ENCODE measurements around the gene WNT7B. TPM values are rescaled to one million over a fixed set of nuclear protein-coding genes. Genes with fewer than 3 reads are reported as not detected.

Gene WNT7B
- total RNA-seq, 1 donor from 2014 or later: 1.8 TPM

DNA sequence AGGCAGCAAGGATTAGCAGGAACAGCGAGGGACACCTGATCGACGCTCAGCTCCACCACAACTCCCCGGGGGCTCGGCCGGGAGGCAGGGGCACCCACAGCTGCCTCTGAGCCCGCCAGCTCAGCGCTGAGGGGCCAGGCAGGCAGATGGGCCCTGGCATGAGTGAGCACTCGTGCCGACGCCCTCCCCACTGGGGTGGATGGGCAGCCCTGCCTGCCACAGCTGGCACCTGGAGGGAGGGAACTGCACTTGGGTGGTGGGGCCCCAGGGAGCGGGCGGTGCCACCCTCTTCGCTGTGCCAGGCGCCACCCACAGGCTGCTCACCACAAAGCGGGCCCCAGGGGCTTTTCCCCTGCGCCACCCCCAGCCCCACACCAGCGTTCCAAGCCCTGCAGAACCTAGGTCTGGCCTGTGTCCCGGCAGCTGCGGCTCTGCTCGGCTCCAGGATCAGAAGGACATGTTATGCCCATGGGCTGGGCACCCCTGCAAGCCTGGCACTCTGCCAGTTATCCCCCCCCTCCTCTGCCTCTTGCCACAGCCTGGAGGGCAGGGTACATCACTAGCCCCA is 28.8 kb downstream of the WNT7B start:
- Histone ChIP-seq H3K36me3 (no peaks in the 10 kb centered on the region), H3K4me2 (no peak overlapping the region), H3K79me2 (ENCODE audit: low read depth) (no peaks in the 10 kb centered on the region), H3K9me3 (ENCODE audit: low read depth) (no peaks in the 10 kb centered on the region), H3K27ac (no peak overlapping the region), H3K9ac (no peak overlapping the region), H4K20me1 (ENCODE audit: low read depth) (no peaks in the 10 kb centered on the region), H3F3A (ENCODE audit: low read depth) (no peaks in the 10 kb centered on the region), H2AFZ (replicated peaks) (no peak overlapping the region), H3K27me3 (no peaks in the 10 kb centered on the region), H3K4me3 (no peak overlapping the region), H3K4me1 (peaks cover 4% of the 10 kb centered on the region)
- Mint-ChIP-seq H3K36me3 (peaks cover 6% of the 10 kb centered on the region), H3K9me3 (no peaks in the 10 kb centered on the region), H3K27me3 (ENCODE audit: insufficient read depth, low read depth) (peaks cover 13% of the 10 kb centered on the region), H3K4me1 (peaks cover 29% of the 10 kb centered on the region), H3K4me3 (no peak overlapping the region), H3K27ac (no peak overlapping the region)
- no peak for TF ChIP-seq EZH2phosphoT487 (IDR thresholded peaks at IDR 0.05)
- no peak for TF ChIP-seq EZH2 (IDR thresholded peaks at IDR 0.05)
- TF ChIP-seq, protein P1, sequence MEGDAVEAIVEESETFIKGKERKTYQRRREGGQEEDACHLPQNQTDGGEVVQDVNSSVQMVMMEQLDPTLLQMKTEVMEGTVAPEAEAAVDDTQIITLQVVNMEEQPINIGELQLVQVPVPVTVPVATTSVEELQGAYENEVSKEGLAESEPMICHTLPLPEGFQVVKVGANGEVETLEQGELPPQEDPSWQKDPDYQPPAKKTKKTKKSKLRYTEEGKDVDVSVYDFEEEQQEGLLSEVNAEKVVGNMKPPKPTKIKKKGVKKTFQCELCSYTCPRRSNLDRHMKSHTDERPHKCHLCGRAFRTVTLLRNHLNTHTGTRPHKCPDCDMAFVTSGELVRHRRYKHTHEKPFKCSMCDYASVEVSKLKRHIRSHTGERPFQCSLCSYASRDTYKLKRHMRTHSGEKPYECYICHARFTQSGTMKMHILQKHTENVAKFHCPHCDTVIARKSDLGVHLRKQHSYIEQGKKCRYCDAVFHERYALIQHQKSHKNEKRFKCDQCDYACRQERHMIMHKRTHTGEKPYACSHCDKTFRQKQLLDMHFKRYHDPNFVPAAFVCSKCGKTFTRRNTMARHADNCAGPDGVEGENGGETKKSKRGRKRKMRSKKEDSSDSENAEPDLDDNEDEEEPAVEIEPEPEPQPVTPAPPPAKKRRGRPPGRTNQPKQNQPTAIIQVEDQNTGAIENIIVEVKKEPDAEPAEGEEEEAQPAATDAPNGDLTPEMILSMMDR (IDR thresholded peaks at IDR 0.05): no peak
- no peak for DNase-seq (ENCODE audit: low spot score)

DNA sequence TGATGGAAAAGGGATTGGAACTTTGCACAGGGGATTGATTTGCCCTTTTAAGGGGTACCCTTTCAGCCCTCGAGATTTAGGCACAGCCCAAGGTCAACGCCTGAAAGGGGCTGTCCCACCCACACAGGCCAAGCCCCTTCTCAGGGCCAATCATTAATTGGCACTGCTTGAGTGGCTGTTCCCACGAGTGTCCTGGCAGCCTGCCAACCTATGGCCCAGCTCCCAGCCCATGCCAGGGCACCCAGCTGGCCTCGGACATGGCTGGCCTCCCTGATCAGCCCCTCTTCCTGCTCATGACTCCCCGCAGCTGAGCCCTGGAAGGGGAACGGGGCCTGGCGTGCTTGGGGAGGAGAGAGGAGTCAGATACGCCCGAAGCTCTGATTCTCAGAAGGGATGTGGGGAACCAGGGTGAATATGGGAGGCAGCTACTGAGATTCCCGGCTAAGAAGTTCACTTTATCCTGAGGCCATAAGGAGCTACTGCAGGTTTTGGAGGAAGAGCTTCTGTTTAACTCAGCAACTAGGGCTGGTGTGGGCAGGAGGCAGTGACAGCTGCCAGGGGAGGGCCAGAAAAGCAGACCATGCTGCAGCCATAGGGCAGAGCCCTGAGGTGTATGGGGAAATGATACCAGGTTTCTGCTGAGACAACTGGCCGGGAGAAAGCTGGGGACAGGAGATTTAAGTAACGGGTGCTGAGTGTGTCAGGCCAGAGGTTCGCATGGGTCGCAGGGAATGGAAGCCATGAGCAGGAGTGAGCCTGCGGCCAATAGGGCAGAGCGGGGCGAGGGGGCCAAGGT is 30.0 kb downstream of the WNT7B start:
- no peaks in the 10 kb centered on the region for H3F3A ChIP-seq (ENCODE audit: low read depth)
- no peaks in the 10 kb centered on the region for H3K9me3 Mint-ChIP-seq
- peaks cover 4% of the 10 kb centered on the region for H4K20me1 ChIP-seq (ENCODE audit: low read depth)
- no peak overlapping the region for H3K9ac ChIP-seq
- H3K4me1 ChIP-seq: peaks cover 5% of the 10 kb centered on the region
- H3K36me3 Mint-ChIP-seq: peaks cover 11% of the 10 kb centered on the region
- H3K36me3 ChIP-seq: no peaks in the 10 kb centered on the region
- H3K4me2 ChIP-seq: no peak overlapping the region
- peaks cover 31% of the 10 kb centered on the region for H3K4me1 Mint-ChIP-seq
- no peak overlapping the region for H3K4me3 Mint-ChIP-seq
- no peaks in the 10 kb centered on the region for H3K27me3 ChIP-seq
- no peaks in the 10 kb centered on the region for H3K79me2 ChIP-seq (ENCODE audit: low read depth)
- no peaks in the 10 kb centered on the region for H3K9me3 ChIP-seq (ENCODE audit: low read depth)
- no peak for DNase-seq (ENCODE audit: low spot score)
- peaks cover 16% of the 10 kb centered on the region for H3K27me3 Mint-ChIP-seq (ENCODE audit: insufficient read depth, low read depth)
- no peak for TF ChIP-seq EZH2phosphoT487 (IDR thresholded peaks at IDR 0.05)
- TF ChIP-seq EZH2 (IDR thresholded peaks at IDR 0.05): no peak
- H3K27ac ChIP-seq: no peak overlapping the region
- H3K4me3 ChIP-seq: no peak overlapping the region
- peak overlapping the region; percentile 66 for H3K27ac Mint-ChIP-seq
- no peak overlapping the region for H2AFZ ChIP-seq (replicated peaks)

DNA sequence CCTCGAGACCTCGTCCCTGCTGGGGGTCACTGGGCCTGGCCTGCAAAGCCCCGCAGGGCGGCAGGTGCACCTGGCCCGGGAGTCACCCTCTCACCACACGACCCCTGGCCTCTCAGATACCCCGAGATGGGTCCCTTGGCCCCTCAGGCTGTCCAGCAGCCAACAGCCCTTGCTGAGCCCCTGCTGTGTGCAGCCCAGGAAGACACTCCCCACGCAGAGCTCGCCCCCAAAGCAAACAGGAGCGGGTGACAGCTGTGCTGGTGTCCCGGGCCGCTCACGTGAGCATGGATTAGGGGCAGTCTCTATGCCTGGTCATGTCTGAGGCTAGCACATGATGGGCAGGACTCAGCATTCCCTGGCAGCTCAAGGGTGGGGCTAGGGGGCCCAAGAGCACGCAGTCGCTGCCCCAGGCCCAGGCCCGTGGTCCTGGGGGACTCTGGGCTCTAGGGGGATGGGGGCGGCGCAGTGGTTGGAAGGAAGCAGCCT is 31.3 kb downstream of the WNT7B start:
- H3K36me3 ChIP-seq: no peaks in the 10 kb centered on the region
- H3K4me1 ChIP-seq: peaks cover 10% of the 10 kb centered on the region
- TF ChIP-seq, protein P1 (IDR thresholded peaks at IDR 0.05): no peak
- TF ChIP-seq EZH2 (IDR thresholded peaks at IDR 0.05) (no peak), EZH2phosphoT487 (IDR thresholded peaks at IDR 0.05) (no peak)
- no peak overlapping the region for H3K4me3 ChIP-seq
- no peak overlapping the region for H3K4me2 ChIP-seq
- no peaks in the 10 kb centered on the region for H3K27me3 ChIP-seq
- H3K4me1 Mint-ChIP-seq: peaks cover 30% of the 10 kb centered on the region
- no peaks in the 10 kb centered on the region for H3K9me3 ChIP-seq (ENCODE audit: low read depth)
- peaks cover 4% of the 10 kb centered on the region for H4K20me1 ChIP-seq (ENCODE audit: low read depth)
- H3F3A ChIP-seq (ENCODE audit: low read depth): no peaks in the 10 kb centered on the region
- DNase-seq (ENCODE audit: low spot score): no peak
- no peak overlapping the region for H3K4me3 Mint-ChIP-seq
- H3K9me3 Mint-ChIP-seq: no peaks in the 10 kb centered on the region
- peaks cover 14% of the 10 kb centered on the region for H3K27me3 Mint-ChIP-seq (ENCODE audit: insufficient read depth, low read depth)
- peaks cover 7% of the 10 kb centered on the region for H3K36me3 Mint-ChIP-seq
- H3K27ac Mint-ChIP-seq: peak overlapping the region; percentile 37
- no peak overlapping the region for H3K9ac ChIP-seq
- no peaks in the 10 kb centered on the region for H3K79me2 ChIP-seq (ENCODE audit: low read depth)
- H2AFZ ChIP-seq (replicated peaks): no peak overlapping the region
- no peak overlapping the region for H3K27ac ChIP-seq

Data from neural progenitor cell (in vitro differentiated cells).